Measurements from ENCODE around the gene PPP1R1B. TPM values are rescaled to one million over a fixed set of nuclear protein-coding genes. Genes with fewer than 3 reads are reported as not detected.

PPP1R1B gene
- polyA plus RNA-seq, 1 donor from 2014 or later, result 1.8 TPM

DNA sequence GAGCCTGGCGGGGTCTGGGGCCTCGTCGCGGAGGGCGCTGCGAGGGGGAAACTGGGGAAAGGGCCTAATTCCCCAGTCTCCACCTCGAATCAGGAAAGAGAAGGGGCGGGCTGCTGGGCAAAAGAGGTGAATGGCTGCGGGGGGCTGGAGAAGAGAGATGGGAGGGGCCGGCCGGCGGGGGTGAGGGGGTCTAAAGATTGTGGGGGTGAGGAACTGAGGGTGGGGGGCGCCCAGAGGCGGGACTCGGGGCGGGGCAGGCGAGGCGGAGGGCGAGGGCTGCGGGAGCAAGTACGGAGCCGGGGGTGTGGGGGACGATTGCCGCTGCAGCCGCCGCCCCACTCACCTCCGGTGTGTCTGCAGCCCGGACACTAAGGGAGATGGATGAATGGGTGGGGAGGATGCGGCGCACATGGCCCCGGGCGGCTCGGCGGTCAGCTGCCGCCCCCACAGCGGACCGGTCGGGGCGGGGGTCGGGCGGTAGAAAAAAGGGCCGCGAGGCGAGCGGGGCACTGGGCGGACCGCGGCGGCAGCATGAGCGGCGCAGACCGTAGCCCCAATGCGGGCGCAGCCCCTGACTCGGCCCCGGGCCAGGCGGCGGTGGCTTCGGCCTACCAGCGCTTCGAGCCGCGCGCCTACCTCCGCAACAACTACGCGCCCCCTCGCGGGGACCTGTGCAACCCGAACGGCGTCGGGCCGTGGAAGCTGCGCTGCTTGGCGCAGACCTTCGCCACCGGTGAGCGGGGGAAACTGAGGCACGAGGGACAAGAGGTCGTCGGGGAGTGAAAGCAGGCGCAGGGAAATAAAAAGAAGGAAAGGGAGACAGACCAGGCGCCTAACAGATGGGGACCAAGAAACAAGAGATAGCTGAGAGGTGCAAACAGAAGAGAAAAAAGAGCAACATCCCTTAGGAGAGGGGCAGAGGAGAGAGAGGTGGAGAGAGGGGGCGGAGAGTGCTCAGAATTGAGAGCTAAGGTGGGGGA, 41.5 kb downstream of the PPP1R1B start, which contains the start of gene PNMT:
PNMT (plus strand) TSS at position 509 of the 980 bp plus-strand sequence; CDS start at position 532, 23 bp downstream.
- no peaks in the 10 kb centered on the region for H3K36me3 ChIP-seq (ENCODE audit: insufficient read depth, low read length)
- no peaks in the 10 kb centered on the region for H3K79me2 ChIP-seq (replicated peaks; ENCODE audit: insufficient read depth, low read length)
- H3K27ac ChIP-seq (ENCODE audit: low read length), result no peak within 1 kb of the TSS
- TF ChIP-seq, protein P1, sequence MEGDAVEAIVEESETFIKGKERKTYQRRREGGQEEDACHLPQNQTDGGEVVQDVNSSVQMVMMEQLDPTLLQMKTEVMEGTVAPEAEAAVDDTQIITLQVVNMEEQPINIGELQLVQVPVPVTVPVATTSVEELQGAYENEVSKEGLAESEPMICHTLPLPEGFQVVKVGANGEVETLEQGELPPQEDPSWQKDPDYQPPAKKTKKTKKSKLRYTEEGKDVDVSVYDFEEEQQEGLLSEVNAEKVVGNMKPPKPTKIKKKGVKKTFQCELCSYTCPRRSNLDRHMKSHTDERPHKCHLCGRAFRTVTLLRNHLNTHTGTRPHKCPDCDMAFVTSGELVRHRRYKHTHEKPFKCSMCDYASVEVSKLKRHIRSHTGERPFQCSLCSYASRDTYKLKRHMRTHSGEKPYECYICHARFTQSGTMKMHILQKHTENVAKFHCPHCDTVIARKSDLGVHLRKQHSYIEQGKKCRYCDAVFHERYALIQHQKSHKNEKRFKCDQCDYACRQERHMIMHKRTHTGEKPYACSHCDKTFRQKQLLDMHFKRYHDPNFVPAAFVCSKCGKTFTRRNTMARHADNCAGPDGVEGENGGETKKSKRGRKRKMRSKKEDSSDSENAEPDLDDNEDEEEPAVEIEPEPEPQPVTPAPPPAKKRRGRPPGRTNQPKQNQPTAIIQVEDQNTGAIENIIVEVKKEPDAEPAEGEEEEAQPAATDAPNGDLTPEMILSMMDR (IDR thresholded peaks at IDR 0.05; ENCODE audit: poor library complexity, severe bottlenecking), result peak; percentile 79
- TF ChIP-seq RAD21 (conservative IDR thresholded peaks at IDR 0.05) (peak; percentile 52), SMC3 (conservative IDR thresholded peaks at IDR 0.05; ENCODE audit: poor library complexity) (peak; percentile 70), POLR2AphosphoS5 (IDR thresholded peaks at IDR 0.05) (peak; percentile 22)
- TF ChIP-seq, protein P2, sequence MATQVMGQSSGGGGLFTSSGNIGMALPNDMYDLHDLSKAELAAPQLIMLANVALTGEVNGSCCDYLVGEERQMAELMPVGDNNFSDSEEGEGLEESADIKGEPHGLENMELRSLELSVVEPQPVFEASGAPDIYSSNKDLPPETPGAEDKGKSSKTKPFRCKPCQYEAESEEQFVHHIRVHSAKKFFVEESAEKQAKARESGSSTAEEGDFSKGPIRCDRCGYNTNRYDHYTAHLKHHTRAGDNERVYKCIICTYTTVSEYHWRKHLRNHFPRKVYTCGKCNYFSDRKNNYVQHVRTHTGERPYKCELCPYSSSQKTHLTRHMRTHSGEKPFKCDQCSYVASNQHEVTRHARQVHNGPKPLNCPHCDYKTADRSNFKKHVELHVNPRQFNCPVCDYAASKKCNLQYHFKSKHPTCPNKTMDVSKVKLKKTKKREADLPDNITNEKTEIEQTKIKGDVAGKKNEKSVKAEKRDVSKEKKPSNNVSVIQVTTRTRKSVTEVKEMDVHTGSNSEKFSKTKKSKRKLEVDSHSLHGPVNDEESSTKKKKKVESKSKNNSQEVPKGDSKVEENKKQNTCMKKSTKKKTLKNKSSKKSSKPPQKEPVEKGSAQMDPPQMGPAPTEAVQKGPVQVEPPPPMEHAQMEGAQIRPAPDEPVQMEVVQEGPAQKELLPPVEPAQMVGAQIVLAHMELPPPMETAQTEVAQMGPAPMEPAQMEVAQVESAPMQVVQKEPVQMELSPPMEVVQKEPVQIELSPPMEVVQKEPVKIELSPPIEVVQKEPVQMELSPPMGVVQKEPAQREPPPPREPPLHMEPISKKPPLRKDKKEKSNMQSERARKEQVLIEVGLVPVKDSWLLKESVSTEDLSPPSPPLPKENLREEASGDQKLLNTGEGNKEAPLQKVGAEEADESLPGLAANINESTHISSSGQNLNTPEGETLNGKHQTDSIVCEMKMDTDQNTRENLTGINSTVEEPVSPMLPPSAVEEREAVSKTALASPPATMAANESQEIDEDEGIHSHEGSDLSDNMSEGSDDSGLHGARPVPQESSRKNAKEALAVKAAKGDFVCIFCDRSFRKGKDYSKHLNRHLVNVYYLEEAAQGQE (IDR thresholded peaks at IDR 0.05; ENCODE audit: borderline replicate concordance), result no peak
- H3K27me3 ChIP-seq (ENCODE audit: insufficient read depth, low read depth, low read length), result peaks cover 19% of the 10 kb centered on the region
- no peaks in the 10 kb centered on the region for H3K9me2 ChIP-seq (ENCODE audit: insufficient read depth, low read length)
- H3K4me3 ChIP-seq (ENCODE audit: low read length), result peak within 1 kb of the TSS; percentile 56
- no peak within 1 kb of the TSS for H2AFZ ChIP-seq (ENCODE audit: low read depth, low read length)
- no peaks in the 10 kb centered on the region for H3F3A ChIP-seq (ENCODE audit: insufficient read depth, low read length, poor library complexity, severe bottlenecking)
- no peaks in the 10 kb centered on the region for H4K20me1 ChIP-seq (ENCODE audit: insufficient read depth)
- no peaks in the 10 kb centered on the region for H3K9me3 ChIP-seq (ENCODE audit: low read length)
- peak within 1 kb of the TSS; percentile 14 for H3K4me2 ChIP-seq (ENCODE audit: low read length)
- peak within 1 kb of the TSS; percentile 42 for H3K9ac ChIP-seq (ENCODE audit: low read length)

DNA sequence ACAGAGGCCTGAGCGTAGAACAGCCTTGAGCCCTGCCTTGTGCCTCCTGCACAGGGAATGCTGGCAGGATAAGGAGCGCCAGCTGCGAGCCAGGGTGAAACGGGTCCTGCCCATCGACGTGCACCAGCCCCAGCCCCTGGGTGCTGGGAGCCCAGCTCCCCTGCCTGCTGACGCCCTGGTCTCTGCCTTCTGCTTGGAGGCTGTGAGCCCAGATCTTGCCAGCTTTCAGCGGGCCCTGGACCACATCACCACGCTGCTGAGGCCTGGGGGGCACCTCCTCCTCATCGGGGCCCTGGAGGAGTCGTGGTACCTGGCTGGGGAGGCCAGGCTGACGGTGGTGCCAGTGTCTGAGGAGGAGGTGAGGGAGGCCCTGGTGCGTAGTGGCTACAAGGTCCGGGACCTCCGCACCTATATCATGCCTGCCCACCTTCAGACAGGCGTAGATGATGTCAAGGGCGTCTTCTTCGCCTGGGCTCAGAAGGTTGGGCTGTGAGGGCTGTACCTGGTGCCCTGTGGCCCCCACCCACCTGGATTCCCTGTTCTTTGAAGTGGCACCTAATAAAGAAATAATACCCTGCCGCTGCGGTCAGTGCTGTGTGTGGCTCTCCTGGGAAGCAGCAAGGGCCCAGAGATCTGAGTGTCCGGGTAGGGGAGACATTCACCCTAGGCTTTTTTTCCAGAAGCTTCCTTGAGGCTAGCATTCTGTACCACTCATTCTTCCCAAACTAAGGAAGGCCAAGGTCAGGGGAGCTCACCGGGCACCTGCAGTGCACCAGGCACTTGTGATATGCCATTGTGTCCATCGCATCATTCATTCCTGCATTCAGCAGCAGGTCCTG, 43.4 kb downstream of the PPP1R1B start:
- H3K4me2 ChIP-seq (ENCODE audit: low read length), result no peak overlapping the region
- peaks cover 19% of the 10 kb centered on the region for H3K27me3 ChIP-seq (ENCODE audit: insufficient read depth, low read depth, low read length)
- H2AFZ ChIP-seq (ENCODE audit: low read depth, low read length), result no peak overlapping the region
- H3F3A ChIP-seq (ENCODE audit: insufficient read depth, low read length, poor library complexity, severe bottlenecking), result no peaks in the 10 kb centered on the region
- no peaks in the 10 kb centered on the region for H3K36me3 ChIP-seq (ENCODE audit: insufficient read depth, low read length)
- TF ChIP-seq MXI1 (conservative IDR thresholded peaks at IDR 0.05; ENCODE audit: poor library complexity, severe bottlenecking) (no peak), EP300 (conservative IDR thresholded peaks at IDR 0.05; ENCODE audit: poor library complexity, severe bottlenecking) (no peak), TAF1 (IDR thresholded peaks at IDR 0.05; ENCODE audit: low read depth) (no peak), EZH2 (IDR thresholded peaks at IDR 0.05; ENCODE audit: borderline replicate concordance, insufficient read depth, low read length, poor library complexity, severe bottlenecking) (no peak), POLR2AphosphoS5 (IDR thresholded peaks at IDR 0.05) (no peak), RAD21 (conservative IDR thresholded peaks at IDR 0.05) (no peak), SMC3 (conservative IDR thresholded peaks at IDR 0.05; ENCODE audit: poor library complexity) (no peak)
- TF ChIP-seq, protein P1 (IDR thresholded peaks at IDR 0.05; ENCODE audit: poor library complexity, severe bottlenecking), result no peak
- TF ChIP-seq, protein P2 (IDR thresholded peaks at IDR 0.05; ENCODE audit: borderline replicate concordance), result no peak
- H3K27ac ChIP-seq (ENCODE audit: low read length), result no peak overlapping the region
- no peaks in the 10 kb centered on the region for H3K9me3 ChIP-seq (ENCODE audit: low read length)
- no peak overlapping the region for H3K9ac ChIP-seq (ENCODE audit: low read length)
- H3K4me3 ChIP-seq (ENCODE audit: low read length), result no peak overlapping the region
- no peaks in the 10 kb centered on the region for H3K9me2 ChIP-seq (ENCODE audit: insufficient read depth, low read length)
- H4K20me1 ChIP-seq (ENCODE audit: insufficient read depth), result no peaks in the 10 kb centered on the region
- H3K79me2 ChIP-seq (replicated peaks; ENCODE audit: insufficient read depth, low read length), result no peaks in the 10 kb centered on the region
